Loucy (cell line): ENCODE measurements around the gene XPO1.
A peak's percentile ranks its signal among the peaks of the same experiment; 100 is the strongest.

Experiments used
- H2AFZ ChIP-seq: fragments of 200-600 bp; sonication (generic); 2 replicates; pipeline ENCODE4 v1.6.0; 2016; ENCODE audit warnings: antibody characterized with exemption, mild to moderate bottlenecking, low read length, moderate library complexity
- H3F3A ChIP-seq: fragments of 200-600 bp; 2 replicates; pipeline ENCODE4 v1.6.0; 2016; ENCODE audit warnings: antibody characterized with exemption, low read depth, mild to moderate bottlenecking
- H3K27me3 ChIP-seq: fragments of 200-600 bp; sonication (generic); 2 replicates; pipeline ENCODE4 v1.6.1; 2014; ENCODE audit warnings: low read length, mild to moderate bottlenecking; ENCODE audit not compliant: insufficient read depth, poor library complexity, severe bottlenecking
- H3K36me3 ChIP-seq: fragments of 200-600 bp; sonication (generic); 2 replicates; pipeline ENCODE4 v1.6.1; 2016; ENCODE audit warnings: low read length; ENCODE audit not compliant: insufficient read depth
- H3K4me1 ChIP-seq: fragments of 200-600 bp; sonication (generic); 2 replicates; pipeline ENCODE4 v1.5.1; 2014; ENCODE audit warnings: low read length, mild to moderate bottlenecking; ENCODE audit not compliant: insufficient read depth, poor library complexity, severe bottlenecking
- H3K4me2 ChIP-seq: fragments of 200-600 bp; sonication (generic); 2 replicates; pipeline ENCODE4 v1.6.0; 2014; ENCODE audit warnings: antibody characterized with exemption, low read length, low read depth, mild to moderate bottlenecking; ENCODE audit not compliant: poor library complexity, severe bottlenecking
- H3K4me3 ChIP-seq: fragments of 200-600 bp; sonication (generic); 2 replicates; pipeline ENCODE4 v1.5.1; 2014; ENCODE audit warnings: low read length, mild to moderate bottlenecking, mixed read lengths; ENCODE audit not compliant: poor library complexity, severe bottlenecking
- H3K79me2 ChIP-seq: fragments of 200-600 bp; sonication (generic); 2 replicates; pipeline ENCODE4 v1.6.1; 2014; ENCODE audit warnings: low read length; ENCODE audit not compliant: insufficient read depth
- H3K9ac ChIP-seq: fragments of 200-600 bp; sonication (generic); 2 replicates; pipeline ENCODE4 v1.6.0; 2014; ENCODE audit warnings: mild to moderate bottlenecking, low read depth, low read length, moderate library complexity; ENCODE audit not compliant: poor library complexity, severe bottlenecking
- H3K9me2 ChIP-seq: fragments of 200-600 bp; sonication (generic); replicated peaks from 2 replicates; pipeline ENCODE4 v1.6.1; 2016; ENCODE audit warnings: low read depth, low read length, mixed read lengths
- H3K9me3 ChIP-seq: fragments of 200-600 bp; sonication (generic); 2 replicates; pipeline ENCODE4 v1.6.1; 2014; ENCODE audit warnings: mild to moderate bottlenecking, antibody characterized with exemption, low read length, low read depth; ENCODE audit not compliant: insufficient read depth
- H4K20me1 ChIP-seq: fragments of 200-600 bp; sonication (generic); 2 replicates; pipeline ENCODE4 v1.6.0; 2014; ENCODE audit warnings: antibody characterized with exemption, low read length, mild to moderate bottlenecking; ENCODE audit not compliant: insufficient read depth, poor library complexity, severe bottlenecking
- CTCF ChIP-seq: fragments of 200-600 bp; sonication (generic); conservative IDR thresholded peaks from 2 replicates; pipeline ENCODE4 v1.5.1; 2014; ENCODE audit warnings: mild to moderate bottlenecking, antibody characterized with exemption, low read length
- EZH2phosphoT487 ChIP-seq: fragments of 200-600 bp; IDR thresholded peaks from 2 replicates; pipeline ENCODE4 v1.6.1; 2018; ENCODE audit warnings: antibody characterized with exemption, mild to moderate bottlenecking, moderate library complexity, borderline replicate concordance

Gene XPO1

GRCh38 chr2:61537950-61538199 lies 281 bp downstream of the XPO1 start:
- peak overlapping the region; percentile 94 for H3K4me3 ChIP-seq
- H3K36me3 ChIP-seq = no peaks in the 10 kb centered on the region
- peaks cover 40% of the 10 kb centered on the region for H4K20me1 ChIP-seq
- peak overlapping the region; percentile 72; the same call in 1 of the 2 replicates for H2AFZ ChIP-seq
- H3K9me2 ChIP-seq = no peaks in the 10 kb centered on the region
- H3K27me3 ChIP-seq = no peaks in the 10 kb centered on the region
- H3K4me2 ChIP-seq = peak overlapping the region; percentile 50
- H3K79me2 ChIP-seq = peaks cover 52% of the 10 kb centered on the region
- TF ChIP-seq EZH2phosphoT487 = no peak
- TF ChIP-seq CTCF = no peak
- H3F3A ChIP-seq = peaks cover 5% of the 10 kb centered on the region
- H3K9ac ChIP-seq = peak overlapping the region; percentile 99
- no peaks in the 10 kb centered on the region for H3K9me3 ChIP-seq
- peaks cover 31% of the 10 kb centered on the region for H3K4me1 ChIP-seq

GRCh38 chr2:61537277-61537949 lies 743 bp downstream of the XPO1 start:
- peak overlapping the region; percentile 94 for H3K4me3 ChIP-seq
- peaks cover 5% of the 10 kb centered on the region for H3F3A ChIP-seq
- peak overlapping the region; percentile 81 for H3K4me2 ChIP-seq
- peaks cover 31% of the 10 kb centered on the region for H3K4me1 ChIP-seq
- TF ChIP-seq CTCF (no peak), EZH2phosphoT487 (no peak)
- no peaks in the 10 kb centered on the region for H3K27me3 ChIP-seq
- H3K36me3 ChIP-seq = no peaks in the 10 kb centered on the region
- H3K9ac ChIP-seq = peak overlapping the region; percentile 99
- peaks cover 57% of the 10 kb centered on the region for H3K79me2 ChIP-seq
- H4K20me1 ChIP-seq = peaks cover 44% of the 10 kb centered on the region
- 0 out of 2 replicates have a peak overlapping the region, but pooled peaks have one; percentile 72 for H2AFZ ChIP-seq
- H3K9me3 ChIP-seq = no peaks in the 10 kb centered on the region
- H3K9me2 ChIP-seq = no peaks in the 10 kb centered on the region

- Histone ChIP-seq H3K9ac (peak overlapping the region; percentile 99), H3F3A (peaks cover 5% of the 10 kb centered on the region), H3K4me1 (peaks cover 32% of the 10 kb centered on the region), H3K79me2 (peaks cover 63% of the 10 kb centered on the region), H3K27me3 (no peaks in the 10 kb centered on the region), H3K36me3 (peaks cover 2% of the 10 kb centered on the region; the same call in 1 of the 2 replicates), H3K9me2 (no peaks in the 10 kb centered on the region), H2AFZ (no peak overlapping the region), H3K4me2 (peak overlapping the region; percentile 81), H3K9me3 (no peaks in the 10 kb centered on the region), H3K4me3 (peak overlapping the region; percentile 94), H4K20me1 (peaks cover 51% of the 10 kb centered on the region)
- no peak for TF ChIP-seq EZH2phosphoT487
- TF ChIP-seq CTCF = no peak
These were observed 1.4 kb downstream of the XPO1 start for GRCh38 chr2:61536572-61537276.
